HepG2 (cell line): ENCODE measurements around the gene NEUROG2. TPM values are rescaled to one million over a fixed set of nuclear protein-coding genes. Genes with fewer than 3 reads are reported as not detected.
A peak's percentile ranks its signal among the peaks of the same experiment; 100 is the strongest.

ENCODE experiments used
- ATAC-seq: fragments of 200-7000 bp; cut with Tn5 transposase; 3 replicates; pipeline ENCODE4 v1.9.1; 2020; ENCODE audit warnings: mild to moderate bottlenecking, moderate library complexity
- Bru-seq: library from RNA; stranded (reverse); fragments of 400-500 nt; gene quantifications from one replicate; lab custom pipeline; 2021; lab: Mats Ljungman, UMichigan
- BruChase-seq, 2 experiments: library from RNA; stranded (reverse); fragments of 400-500 nt; gene quantifications; one replicate each; lab custom pipeline; 2021; lab: Mats Ljungman, UMichigan
- BruUV-seq: library from RNA; stranded (reverse); fragments of 400-500 nt; replicated peaks from 2 replicates; lab custom pipeline; 2021; lab: Mats Ljungman, UMichigan
- CTCF ChIA-PET: fragments of 300-600 bp; formaldehyde crosslinking; extraction: SDS; loops from one replicate; lab custom pipeline; 2021; ENCODE audit warnings: low total read pairs, inconsistent platforms, low intra/inter-chr PET ratio; lab: Yijun Ruan, JAX
- POLR2A ChIA-PET: fragments of 350-600 bp; sonication (Branson Sonifier 250); formaldehyde crosslinking; loops from one replicate; lab custom pipeline; 2020; ENCODE audit warnings: antibody characterized with exemption, inconsistent platforms; lab: Yijun Ruan, JAX
- DNase-seq: peaks from one replicate; pipeline ENCODE4 v3.0.0-alpha.2; 2015; ENCODE audit warnings: low spot score
- FAIRE-seq: peaks from 3 replicates; lab custom pipeline; 2011; peaks lifted over from hg19 to GRCh38; lab: Jason Lieb, UNC
- H2AFZ ChIP-seq: one replicate; pipeline ENCODE4 v1.6.1; 2011; ENCODE audit warnings: low read length, inconsistent platforms
- H3K27ac ChIP-seq: fragments of 300-600 bp; 3 replicates; pipeline ENCODE4 v1.8.0; 2011; ENCODE audit warnings: mixed run types, mild to moderate bottlenecking, mixed read lengths, low read length, inconsistent platforms; ENCODE audit not compliant: insufficient read depth; ENCODE audit errors: extremely low read length
- H3K27me3 ChIP-seq, 2 experiments: fragments of 200-600 bp in 1 of 2; 2 replicates in 1 of 2; 3 replicates in 1 of 2; pipeline versions ENCODE4 v1.6.0 to v1.8.0; 2011; ENCODE audit warnings: low read length in 2 of 2, mild to moderate bottlenecking in 2 of 2, moderate library complexity in 2 of 2, inconsistent platforms in 1 of 2; ENCODE audit not compliant: insufficient read depth in 2 of 2, control insufficient read depth in 1 of 2
- H3K36me3 ChIP-seq, 2 experiments: fragments of 200-600 bp in 1 of 2; replicated peaks in 1 of 2; 2 replicates in 1 of 2; 3 replicates in 1 of 2; pipeline versions ENCODE4 v1.5.1 to v1.8.0; 2011; ENCODE audit warnings: low read length in 2 of 2, inconsistent platforms in 1 of 2; ENCODE audit not compliant: insufficient read depth in 2 of 2, control insufficient read depth in 1 of 2
- H3K4me1 ChIP-seq: 2 replicates; pipeline ENCODE4 v1.5.1; 2012; ENCODE audit warnings: low read length, inconsistent platforms; ENCODE audit not compliant: insufficient read depth
- H3K4me2 ChIP-seq: 2 replicates; pipeline ENCODE4 v1.6.0; 2011; ENCODE audit warnings: low read depth, low read length, inconsistent platforms
- H3K4me3 ChIP-seq, 3 experiments: fragments of 200-600 bp in 1 of 3; sonication (generic), shearing (Covaris generic) in 1 of 3; replicated peaks in 1 of 3; 2 replicates each; pipeline ENCODE4 v1.5.1; 2011 to 2016; ENCODE audit warnings: low read length in 3 of 3, inconsistent platforms in 2 of 3, low read depth in 2 of 3, mild to moderate bottlenecking in 2 of 3, control low read depth in 1 of 3, mixed read lengths in 1 of 3; ENCODE audit not compliant: insufficient read depth in 1 of 3
- H3K79me2 ChIP-seq: one replicate; pipeline ENCODE4 v1.6.1; 2011; ENCODE audit warnings: low read length, inconsistent platforms; ENCODE audit not compliant: insufficient read depth
- H3K9ac ChIP-seq: 2 replicates; pipeline ENCODE4 v1.6.0; 2011; ENCODE audit warnings: mild to moderate bottlenecking, low read depth, low read length, inconsistent platforms; ENCODE audit not compliant: insufficient read depth
- H3K9me3 ChIP-seq: 2 replicates; pipeline ENCODE4 v1.5.1; 2012; ENCODE audit warnings: mild to moderate bottlenecking, low read length
- H4K20me1 ChIP-seq: 2 replicates; pipeline ENCODE4 v1.6.0; 2011; ENCODE audit warnings: inconsistent platforms, mild to moderate bottlenecking, low read length, moderate library complexity; ENCODE audit not compliant: insufficient read depth
- GATAD2A ChIP-seq: IDR thresholded peaks from 2 replicates; pipeline ENCODE4 v1.6.1; 2016
- MYPOP ChIP-seq: sonication (generic); formaldehyde crosslinking; IDR thresholded peaks from 2 replicates; pipeline ENCODE4 v1.8.1; 2023; ENCODE audit warnings: mild to moderate bottlenecking, moderate library complexity, missing genetic modification reagents
- NR0B2 ChIP-seq: sonication (generic); formaldehyde crosslinking; IDR thresholded peaks from 2 replicates; pipeline ENCODE4 v1.4.0; 2020; ENCODE audit warnings: mild to moderate bottlenecking, missing genetic modification reagents
- UBTF ChIP-seq: sonication (generic); formaldehyde crosslinking; IDR thresholded peaks from 2 replicates; pipeline ENCODE4 v1.4.0; 2020; ENCODE audit warnings: mild to moderate bottlenecking, missing genetic modification reagents
- WGBS: methylation state at CpG from one replicate; pipeline ENCODE4 v1.1.6; 2017; ENCODE audit warnings: low lambda C conversion rate; 5-methylcytosine and 5-hydroxymethylcytosine counted together
- in situ Hi-C: cut with HindIII; loops from 2 replicates; pipeline ENCODE4 v1.10.0; 2017; ENCODE audit warnings: low pct_unique_long_range_greater_than_20kb; ENCODE audit not compliant: extremely low pct_ligation_motif_present
- intact Hi-C: fragments of 100-400 bp; cut with micrococcal nuclease; formaldehyde crosslinking; loops from one replicate; pipeline ENCODE4 v1.10.0; 2022; ENCODE audit not compliant: unreplicated experiment
- long read RNA-seq, 2 experiments: library from RNA in 1 of 2; library from polyadenylated mRNA in 1 of 2; stranded (forward) in 1 of 2; unstranded in 1 of 2; transcript quantifications; one replicate each; pipeline ENCODE4 v2.0.0, GENCODE V29; 2019 to 2022
- polyA minus RNA-seq, 3 experiments: library from RNA; depleted of rRNA, polyadenylated mRNA; stranded (reverse); fragments of >200 nt; gene quantifications; 2 replicates each; pipeline ENCODE4 v1.2.3, GENCODE V29; 2011; ENCODE audit warnings: low replicate concordance in 1 of 3
- polyA plus RNA-seq, 8 experiments: library from polyadenylated mRNA; depleted of rRNA in 3 of 8; stranded (reverse) in 7 of 8; unstranded in 1 of 8; fragments of >200 nt; fragmentation: Illumina TruSeq in 4 of 8; extraction: Trizol in 4 of 8; gene quantifications; 2 replicates each; pipeline versions ENCODE4 v1.2.1 to v1.2.3, GENCODE V29; 2011 to 2016; ENCODE audit warnings: low read depth in 4 of 8, missing spikeins in 1 of 8, mixed read lengths in 1 of 8; ENCODE audit not compliant: insufficient read depth in 1 of 8
- total RNA-seq, 5 experiments: library from RNA; depleted of rRNA; stranded (reverse); fragments of >200 nt; fragmentation: Illumina TruSeq; extraction: Trizol; gene quantifications; 2 replicates each; pipeline ENCODE4 v1.2.3, GENCODE V29; 2016; ENCODE audit warnings: low read depth in 1 of 5

Gene NEUROG2
- total RNA-seq (2016; rRNA removed; fragmentation: Illumina TruSeq; extraction: Trizol) (not detected in 2 replicates), polyA plus RNA-seq (2011; rRNA removed) (not detected in 2 replicates), polyA minus RNA-seq (2011; rRNA and poly(A)+ RNA removed; ENCODE audit: low replicate concordance) (not detected in 2 replicates), Bru-seq, nascent RNA (not detected), BruChase-seq, experiment 1, labeled RNA remaining after a 6-hour chase (not detected), BruChase-seq, experiment 2, labeled RNA remaining after a 2-hour chase (not detected)
- total RNA-seq (2016; cell fraction: cytosol; rRNA removed; fragmentation: Illumina TruSeq; extraction: Trizol; ENCODE audit: low read depth): not detected in 2 replicates
- total RNA-seq (2016; cell fraction: insoluble cytoplasmic fraction; rRNA removed; fragmentation: Illumina TruSeq; extraction: Trizol): not detected in 2 replicates
- total RNA-seq (2016; cell fraction: membrane; rRNA removed; fragmentation: Illumina TruSeq; extraction: Trizol): not detected in 2 replicates
- not detected in 2 replicates for total RNA-seq (2016; cell fraction: nucleus; rRNA removed; fragmentation: Illumina TruSeq; extraction: Trizol)
- not detected in 2 replicates for polyA plus RNA-seq (2011; cell fraction: cytosol; rRNA removed)
- not detected in 2 replicates for polyA plus RNA-seq (2011; cell fraction: nucleus; rRNA removed)
- not detected in 2 replicates for polyA plus RNA-seq (2012)
- polyA plus RNA-seq (2016; cell fraction: cytosol; fragmentation: Illumina TruSeq; extraction: Trizol; ENCODE audit: low read depth): not detected in 2 replicates
- polyA plus RNA-seq (2016; cell fraction: insoluble cytoplasmic fraction; fragmentation: Illumina TruSeq; extraction: Trizol; ENCODE audit: low read depth): not detected in 2 replicates
- polyA plus RNA-seq (2016; cell fraction: membrane; fragmentation: Illumina TruSeq; extraction: Trizol; ENCODE audit: low read depth): not detected in 2 replicates
- not detected in 2 replicates for polyA plus RNA-seq (2016; cell fraction: nucleus; fragmentation: Illumina TruSeq; extraction: Trizol; ENCODE audit: insufficient read depth, low read depth)
- polyA minus RNA-seq (2011; cell fraction: cytosol; rRNA and poly(A)+ RNA removed): not detected in 2 replicates
- polyA minus RNA-seq (2011; cell fraction: nucleus; rRNA and poly(A)+ RNA removed): not detected in 2 replicates
- long read RNA-seq, experiment 1: 0 reads
- long read RNA-seq, experiment 2: 0 reads

GRCh38 chr4:112516066-112516470 lies at the start of gene NEUROG2:
Gene NEUROG2, minus strand, starts transcription at chr4:112516180. Its CDS starts 705 bp downstream, at chr4:112515475.
- Histone ChIP-seq H3K9ac (no peak within 1 kb of the TSS), H3K36me3 (no peaks in the 10 kb centered on the region), H3K4me1 (peaks cover 28% of the 10 kb centered on the region), H3K27ac (no peak within 1 kb of the TSS), H3K4me2 (peak within 1 kb of the TSS; percentile 90)
- in situ Hi-C loops: no loop called here
- BruUV-seq: no TSS peak
- CTCF ChIA-PET: no interaction called here
- intact Hi-C loops: loop anchor here (10.0 kb wide), 1 partner anchor 111 kb away; no protein-coding TSS in a partner anchor
- TF ChIP-seq MYPOP (CRISPR knock-in tag) (peak; percentile 2; the same call in 1 of the 2 replicates), NR0B2 (no peak), GATAD2A (CRISPR knock-in tag) (no peak), UBTF (CRISPR knock-in tag) (0 out of 2 replicates have a peak, but pooled peaks have one; percentile 0)
- TF ChIP-seq, all 625 proteins: peak for 2
- Histone ChIP-seq H4K20me1 (no peaks in the 10 kb centered on the region), H3K4me3 (peak within 1 kb of the TSS; percentile 49 to 70 (median 57)), H3K9me3 (no peaks in the 10 kb centered on the region), H2AFZ (peak within 1 kb of the TSS; percentile 36), H3K79me2 (no peaks in the 10 kb centered on the region), H3K27me3 (peaks cover 4 to 76% of the 10 kb centered on the region in 2 experiments; a peak in 4 of 5 replicates)
- POLR2A ChIA-PET: interaction anchor here (0.7 kb wide), 1 partner anchor 155 kb away, joined by 4 read pairs; no protein-coding TSS in a partner anchor
- no peak for DNase-seq
- 8% methylated on average over 11 of the region's 15 CpGs for WGBS
- no peak for ATAC-seq
- FAIRE-seq: no peak
